HepG2 (cell line): ENCODE results near the gene CCDC88B. TPM values are rescaled to one million over a fixed set of nuclear protein-coding genes. Genes with fewer than 3 reads are reported as not detected.

Experiments used
- AHDC1 ChIP-seq: sonication (generic); formaldehyde crosslinking; IDR thresholded peaks from 2 replicates; pipeline ENCODE4 v1.5.1; 2020; ENCODE audit warnings: mild to moderate bottlenecking, missing genetic modification reagents, borderline replicate concordance
- ARID2 ChIP-seq: sonication (generic); formaldehyde crosslinking; IDR thresholded peaks from 2 replicates; pipeline ENCODE4 v1.8.1; 2022; ENCODE audit warnings: mild to moderate bottlenecking, missing genetic modification reagents, borderline replicate concordance
- CC2D1A ChIP-seq: sonication (generic); formaldehyde crosslinking; IDR thresholded peaks from 2 replicates; pipeline ENCODE4 v1.8.1; 2023; ENCODE audit warnings: mild to moderate bottlenecking, missing genetic modification reagents
- CENPT ChIP-seq: sonication (generic); formaldehyde crosslinking; IDR thresholded peaks from 2 replicates; pipeline ENCODE4 v1.8.0; 2022; ENCODE audit warnings: low read depth, mild to moderate bottlenecking, moderate library complexity, missing genetic modification reagents
- DPF2 ChIP-seq: sonication (generic); formaldehyde crosslinking; IDR thresholded peaks from 2 replicates; pipeline ENCODE4 v1.4.0; 2020; ENCODE audit warnings: mild to moderate bottlenecking, low read depth, missing genetic modification reagents, borderline replicate concordance
- KDM5B ChIP-seq: sonication (generic); formaldehyde crosslinking; IDR thresholded peaks from 2 replicates; pipeline ENCODE4 v1.4.0; 2020; ENCODE audit warnings: missing genetic modification reagents, mild to moderate bottlenecking, borderline replicate concordance
- LCORL ChIP-seq, 2 experiments: fragments of 450-650 bp in 1 of 2; sonication (generic) in 1 of 2; formaldehyde crosslinking in 1 of 2; IDR thresholded peaks; 2 replicates each; pipeline versions ENCODE4 v1.5.0 to v1.6.1; 2017 to 2020; ENCODE audit warnings: antibody characterized with exemption in 1 of 2, missing genetic modification reagents in 1 of 2
- POLR2AphosphoS2 ChIP-seq: IDR thresholded peaks from 2 replicates; pipeline ENCODE4 v1.6.1; 2011; ENCODE audit warnings: low read depth, low read length, improper control_type of control experiment
- PREB ChIP-seq: sonication (generic); formaldehyde crosslinking; IDR thresholded peaks from 2 replicates; pipeline ENCODE4 v1.4.0; 2020; ENCODE audit warnings: missing genetic modification reagents
- PRMT3 ChIP-seq: sonication (generic); formaldehyde crosslinking; IDR thresholded peaks from 2 replicates; pipeline ENCODE4 v1.8.1; 2022; ENCODE audit warnings: low read depth, mild to moderate bottlenecking, moderate library complexity, missing genetic modification reagents, borderline replicate concordance
- U2AF1 ChIP-seq: fragments of 200-400 bp; formaldehyde crosslinking; optimal IDR thresholded peaks from 2 replicates; pipeline ENCODE3; 2017; ENCODE audit warnings: mild to moderate bottlenecking, low read depth, low read length
- ZBTB3 ChIP-seq: sonication (generic); formaldehyde crosslinking; IDR thresholded peaks from 2 replicates; pipeline ENCODE4 v1.4.0; 2020; ENCODE audit warnings: low read depth, mild to moderate bottlenecking, moderate library complexity, missing genetic modification reagents, borderline replicate concordance
- ZNF337 ChIP-seq: sonication (generic); formaldehyde crosslinking; IDR thresholded peaks from 2 replicates; pipeline ENCODE4 v1.5.1; 2020; ENCODE audit warnings: missing genetic modification reagents, low read depth, mild to moderate bottlenecking, borderline replicate concordance
- ZNF414 ChIP-seq: sonication (generic); formaldehyde crosslinking; IDR thresholded peaks from 2 replicates; pipeline ENCODE4 v1.5.0; 2020; ENCODE audit warnings: missing genetic modification reagents
- ZNF460 ChIP-seq: sonication (generic); formaldehyde crosslinking; IDR thresholded peaks from 2 replicates; pipeline ENCODE4 v1.5.1; 2020; ENCODE audit warnings: missing genetic modification reagents, mild to moderate bottlenecking, borderline replicate concordance
- ZNF790 ChIP-seq: sonication (generic); formaldehyde crosslinking; IDR thresholded peaks from 2 replicates; pipeline ENCODE4 v1.8.0; 2022; ENCODE audit warnings: missing genetic modification reagents, mild to moderate bottlenecking, borderline replicate concordance
- polyA plus RNA-seq, 8 experiments: library from polyadenylated mRNA; depleted of rRNA in 3 of 8; stranded (reverse) in 7 of 8; unstranded in 1 of 8; fragments of >200 nt; fragmentation: Illumina TruSeq in 4 of 8; extraction: Trizol in 4 of 8; gene quantifications; 2 replicates each; pipeline versions ENCODE4 v1.2.1 to v1.2.3, GENCODE V29; 2011 to 2016; ENCODE audit warnings: low read depth in 4 of 8, missing spikeins in 1 of 8, mixed read lengths in 1 of 8; ENCODE audit not compliant: insufficient read depth in 1 of 8
- total RNA-seq, 5 experiments: library from RNA; depleted of rRNA; stranded (reverse); fragments of >200 nt; fragmentation: Illumina TruSeq; extraction: Trizol; gene quantifications; 2 replicates each; pipeline ENCODE4 v1.2.3, GENCODE V29; 2016; ENCODE audit warnings: low read depth in 1 of 5
- TF ChIP-seq, protein P1 (sequence below): sonication (generic); formaldehyde crosslinking; IDR thresholded peaks from 2 replicates; pipeline ENCODE4 v1.8.1; 2022; ENCODE audit warnings: mild to moderate bottlenecking, missing genetic modification reagents
- TF ChIP-seq, protein P2 (sequence below): sonication (generic); formaldehyde crosslinking; IDR thresholded peaks from 2 replicates; pipeline ENCODE4 v1.4.0; 2020; ENCODE audit warnings: mild to moderate bottlenecking, low read depth, missing genetic modification reagents

CCDC88B gene
- total and polyA plus RNA-seq, 2 of the 13 experiments (the other 11 are each of a cell fraction or from before 2014, with no cell fraction given) = 3.6 to 4.8 TPM

DNA sequence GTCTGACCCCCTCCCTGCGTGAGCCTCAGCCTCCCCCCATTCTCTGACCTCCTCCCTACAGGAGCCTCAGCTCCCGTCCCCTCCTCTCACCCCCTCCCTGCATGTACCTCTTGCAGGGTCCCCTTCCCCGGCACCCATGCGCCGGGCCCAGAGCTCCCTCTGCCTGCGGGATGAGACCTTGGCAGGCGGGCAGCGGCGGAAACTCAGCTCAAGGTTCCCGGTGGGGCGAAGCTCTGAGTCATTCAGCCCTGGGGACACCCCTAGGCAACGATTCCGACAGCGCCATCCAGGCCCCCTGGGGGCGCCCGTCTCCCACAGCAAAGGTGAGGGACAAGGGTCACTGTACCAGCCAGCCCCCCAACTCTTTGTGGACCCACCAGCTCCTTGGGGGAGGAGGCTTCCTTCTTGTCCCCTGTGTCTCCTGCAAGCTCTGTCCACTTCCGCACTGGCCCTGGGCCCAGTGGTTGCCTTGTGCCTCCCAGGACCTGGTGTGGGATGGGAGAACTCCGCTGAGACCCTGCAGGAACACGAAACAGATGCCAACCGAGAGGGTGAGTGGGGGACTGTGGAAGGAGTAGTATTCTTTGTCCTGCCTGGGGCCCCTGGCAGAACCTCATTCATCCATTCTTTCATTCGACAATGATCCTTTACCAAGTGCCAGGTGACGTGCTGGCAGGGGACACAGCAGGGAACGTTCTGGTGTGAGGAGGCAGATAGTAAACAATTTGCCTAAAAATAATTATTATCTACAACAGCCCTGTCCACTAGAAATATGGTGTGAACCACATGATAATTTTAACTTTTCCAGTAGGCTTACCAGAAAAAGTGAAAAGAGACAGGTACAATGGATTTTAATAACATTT is 15.3 kb downstream of the CCDC88B start (continued):
- TF ChIP-seq, protein P1, sequence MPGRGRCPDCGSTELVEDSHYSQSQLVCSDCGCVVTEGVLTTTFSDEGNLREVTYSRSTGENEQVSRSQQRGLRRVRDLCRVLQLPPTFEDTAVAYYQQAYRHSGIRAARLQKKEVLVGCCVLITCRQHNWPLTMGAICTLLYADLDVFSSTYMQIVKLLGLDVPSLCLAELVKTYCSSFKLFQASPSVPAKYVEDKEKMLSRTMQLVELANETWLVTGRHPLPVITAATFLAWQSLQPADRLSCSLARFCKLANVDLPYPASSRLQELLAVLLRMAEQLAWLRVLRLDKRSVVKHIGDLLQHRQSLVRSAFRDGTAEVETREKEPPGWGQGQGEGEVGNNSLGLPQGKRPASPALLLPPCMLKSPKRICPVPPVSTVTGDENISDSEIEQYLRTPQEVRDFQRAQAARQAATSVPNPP (CRISPR knock-in tag) = no peak
- TF ChIP-seq CENPT (CRISPR knock-in tag) = no peak
- no peak for TF ChIP-seq ZNF460 (CRISPR knock-in tag)
- no peak; the same call in 1 of the 2 replicates for TF ChIP-seq AHDC1 (CRISPR knock-in tag)
- peak; percentile 34; the same call in 1 of the 2 replicates for TF ChIP-seq DPF2 (CRISPR knock-in tag)
- TF ChIP-seq U2AF1 = no peak
- no peak for TF ChIP-seq ARID2 (CRISPR knock-in tag)
- TF ChIP-seq, protein P2, sequence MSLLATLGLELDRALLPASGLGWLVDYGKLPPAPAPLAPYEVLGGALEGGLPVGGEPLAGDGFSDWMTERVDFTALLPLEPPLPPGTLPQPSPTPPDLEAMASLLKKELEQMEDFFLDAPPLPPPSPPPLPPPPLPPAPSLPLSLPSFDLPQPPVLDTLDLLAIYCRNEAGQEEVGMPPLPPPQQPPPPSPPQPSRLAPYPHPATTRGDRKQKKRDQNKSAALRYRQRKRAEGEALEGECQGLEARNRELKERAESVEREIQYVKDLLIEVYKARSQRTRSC (CRISPR knock-in tag) = no peak
- no peak for TF ChIP-seq ZNF414 (CRISPR knock-in tag)
- TF ChIP-seq POLR2AphosphoS2 = no peak
- TF ChIP-seq ZNF790 = no peak
- peak; percentile 65; the same call in 1 of the 2 replicates for TF ChIP-seq KDM5B (CRISPR knock-in tag)
- TF ChIP-seq LCORL (IDR thresholded peaks at IDR 0.05) = no peak
- peak; percentile 49; the same call in 1 of the 2 replicates for TF ChIP-seq LCORL (CRISPR knock-in tag; IDR thresholded peaks at IDR 0.05)
- no peak for TF ChIP-seq PRMT3 (CRISPR knock-in tag)
- TF ChIP-seq CC2D1A (CRISPR knock-in tag) = 0 out of 2 replicates have a peak, but pooled peaks have one; percentile 52
- no peak for TF ChIP-seq ZNF337 (CRISPR knock-in tag)
- no peak for TF ChIP-seq ZBTB3 (CRISPR knock-in tag)
- no peak for TF ChIP-seq PREB (CRISPR knock-in tag)
